Ishikawa (cell line): ENCODE data around the gene LECT2.

Experiments used
- CEBPB ChIP-seq: IDR thresholded peaks from 2 replicates; pipeline ENCODE4 v1.6.1; 2012
- CREB1 ChIP-seq: IDR thresholded peaks from 2 replicates; pipeline ENCODE4 v1.6.1; 2012; ENCODE audit warnings: low read depth
- EGR1 ChIP-seq: IDR thresholded peaks from 2 replicates; pipeline ENCODE4 v1.6.1; 2012
- EP300 ChIP-seq: IDR thresholded peaks from 2 replicates; pipeline ENCODE4 v1.6.1; 2012; ENCODE audit warnings: borderline replicate concordance
- FOXM1 ChIP-seq: IDR thresholded peaks from 2 replicates; pipeline ENCODE4 v1.6.1; 2012; ENCODE audit warnings: low read depth, borderline replicate concordance
- NFIC ChIP-seq: IDR thresholded peaks from 2 replicates; pipeline ENCODE4 v1.6.1; 2012
- RAD21 ChIP-seq: IDR thresholded peaks from 2 replicates; pipeline ENCODE4 v1.6.1; 2012; ENCODE audit warnings: low read depth
- TAF1 ChIP-seq: IDR thresholded peaks from 2 replicates; pipeline ENCODE4 v1.6.1; 2012; ENCODE audit warnings: low read depth, mild to moderate bottlenecking
- TCF12 ChIP-seq: IDR thresholded peaks from 2 replicates; pipeline ENCODE4 v1.6.1; 2012; ENCODE audit warnings: low read depth
- TEAD4 ChIP-seq: IDR thresholded peaks from 2 replicates; pipeline ENCODE4 v1.6.1; 2012
- YY1 ChIP-seq: IDR thresholded peaks from 2 replicates; pipeline ENCODE4 v1.6.1; 2012; ENCODE audit warnings: low read depth
- ZBTB7A ChIP-seq: IDR thresholded peaks from 2 replicates; pipeline ENCODE4 v1.6.1; 2012; ENCODE audit warnings: low read depth
- TF ChIP-seq, protein P1 (sequence below): IDR thresholded peaks from 2 replicates; pipeline ENCODE4 v1.6.1; 2012; ENCODE audit warnings: low read depth, mild to moderate bottlenecking
- TF ChIP-seq, protein P2 (sequence below): IDR thresholded peaks from 2 replicates; pipeline ENCODE4 v1.6.1; 2012
- TF ChIP-seq, protein P3 (sequence below): IDR thresholded peaks from 2 replicates; pipeline ENCODE4 v1.6.1; 2012

Gene LECT2

DNA sequence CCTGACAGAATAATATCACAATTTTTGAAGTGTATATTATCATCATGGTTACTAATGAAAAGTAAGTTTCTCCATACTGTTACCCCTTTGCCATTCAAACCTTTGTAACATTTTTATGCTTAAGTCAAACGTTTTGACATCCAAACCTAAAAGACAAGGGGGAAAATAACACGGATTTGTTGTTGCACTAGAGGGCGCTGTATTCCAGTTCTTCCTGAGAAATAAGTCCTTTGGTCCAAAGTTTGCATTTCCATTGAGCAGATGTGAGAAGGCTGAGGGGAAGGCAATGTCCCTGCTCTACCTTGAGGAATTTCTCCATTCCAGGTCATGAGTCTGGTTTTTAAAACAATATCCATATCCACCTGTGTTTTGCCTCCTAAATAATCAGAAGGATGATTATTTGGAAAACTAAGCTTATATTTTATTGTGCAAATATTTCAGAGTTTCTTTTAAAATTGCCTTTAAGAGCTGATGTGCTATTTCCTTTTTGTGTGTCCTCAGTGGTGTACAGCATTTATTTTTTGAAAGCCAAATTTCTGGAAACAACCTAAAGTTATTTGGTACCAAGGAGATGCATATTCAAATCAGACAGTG lies 9.7 kb downstream of the LECT2 start:
- TF ChIP-seq, protein P1, sequence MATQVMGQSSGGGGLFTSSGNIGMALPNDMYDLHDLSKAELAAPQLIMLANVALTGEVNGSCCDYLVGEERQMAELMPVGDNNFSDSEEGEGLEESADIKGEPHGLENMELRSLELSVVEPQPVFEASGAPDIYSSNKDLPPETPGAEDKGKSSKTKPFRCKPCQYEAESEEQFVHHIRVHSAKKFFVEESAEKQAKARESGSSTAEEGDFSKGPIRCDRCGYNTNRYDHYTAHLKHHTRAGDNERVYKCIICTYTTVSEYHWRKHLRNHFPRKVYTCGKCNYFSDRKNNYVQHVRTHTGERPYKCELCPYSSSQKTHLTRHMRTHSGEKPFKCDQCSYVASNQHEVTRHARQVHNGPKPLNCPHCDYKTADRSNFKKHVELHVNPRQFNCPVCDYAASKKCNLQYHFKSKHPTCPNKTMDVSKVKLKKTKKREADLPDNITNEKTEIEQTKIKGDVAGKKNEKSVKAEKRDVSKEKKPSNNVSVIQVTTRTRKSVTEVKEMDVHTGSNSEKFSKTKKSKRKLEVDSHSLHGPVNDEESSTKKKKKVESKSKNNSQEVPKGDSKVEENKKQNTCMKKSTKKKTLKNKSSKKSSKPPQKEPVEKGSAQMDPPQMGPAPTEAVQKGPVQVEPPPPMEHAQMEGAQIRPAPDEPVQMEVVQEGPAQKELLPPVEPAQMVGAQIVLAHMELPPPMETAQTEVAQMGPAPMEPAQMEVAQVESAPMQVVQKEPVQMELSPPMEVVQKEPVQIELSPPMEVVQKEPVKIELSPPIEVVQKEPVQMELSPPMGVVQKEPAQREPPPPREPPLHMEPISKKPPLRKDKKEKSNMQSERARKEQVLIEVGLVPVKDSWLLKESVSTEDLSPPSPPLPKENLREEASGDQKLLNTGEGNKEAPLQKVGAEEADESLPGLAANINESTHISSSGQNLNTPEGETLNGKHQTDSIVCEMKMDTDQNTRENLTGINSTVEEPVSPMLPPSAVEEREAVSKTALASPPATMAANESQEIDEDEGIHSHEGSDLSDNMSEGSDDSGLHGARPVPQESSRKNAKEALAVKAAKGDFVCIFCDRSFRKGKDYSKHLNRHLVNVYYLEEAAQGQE, result no peak
- TF ChIP-seq TCF12 (no peak), TAF1 (no peak), YY1 (no peak), CEBPB (no peak), EGR1 (no peak), RAD21 (peak; percentile 88), TEAD4 (no peak)

DNA sequence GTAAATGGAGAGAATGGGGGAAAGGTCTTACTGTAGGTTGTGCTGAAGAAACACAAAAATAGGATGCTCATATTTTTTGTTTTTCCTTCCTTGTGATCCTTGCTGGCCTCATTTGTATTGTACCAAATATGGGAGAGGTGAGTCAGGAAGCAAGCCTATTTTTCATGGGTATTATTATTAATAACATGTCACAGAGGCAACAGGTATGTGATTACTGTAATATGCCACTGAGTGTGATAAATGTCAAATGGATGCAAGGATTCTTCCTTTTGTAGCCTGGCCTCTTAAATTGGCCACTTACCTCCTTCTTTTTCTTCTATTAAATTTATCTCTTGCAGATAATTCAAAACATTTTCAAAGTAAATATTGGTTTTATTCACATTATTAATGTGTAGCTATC lies 10.2 kb downstream of the LECT2 start:
- TF ChIP-seq TAF1, result no peak
- no peak for TF ChIP-seq EP300
- TF ChIP-seq CREB1, result no peak
- TF ChIP-seq FOXM1, result no peak
- TF ChIP-seq, protein P2, sequence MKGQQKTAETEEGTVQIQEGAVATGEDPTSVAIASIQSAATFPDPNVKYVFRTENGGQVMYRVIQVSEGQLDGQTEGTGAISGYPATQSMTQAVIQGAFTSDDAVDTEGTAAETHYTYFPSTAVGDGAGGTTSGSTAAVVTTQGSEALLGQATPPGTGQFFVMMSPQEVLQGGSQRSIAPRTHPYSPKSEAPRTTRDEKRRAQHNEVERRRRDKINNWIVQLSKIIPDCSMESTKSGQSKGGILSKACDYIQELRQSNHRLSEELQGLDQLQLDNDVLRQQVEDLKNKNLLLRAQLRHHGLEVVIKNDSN, result no peak
- no peak for TF ChIP-seq TEAD4
- no peak for TF ChIP-seq ZBTB7A
- TF ChIP-seq CEBPB, result no peak

DNA sequence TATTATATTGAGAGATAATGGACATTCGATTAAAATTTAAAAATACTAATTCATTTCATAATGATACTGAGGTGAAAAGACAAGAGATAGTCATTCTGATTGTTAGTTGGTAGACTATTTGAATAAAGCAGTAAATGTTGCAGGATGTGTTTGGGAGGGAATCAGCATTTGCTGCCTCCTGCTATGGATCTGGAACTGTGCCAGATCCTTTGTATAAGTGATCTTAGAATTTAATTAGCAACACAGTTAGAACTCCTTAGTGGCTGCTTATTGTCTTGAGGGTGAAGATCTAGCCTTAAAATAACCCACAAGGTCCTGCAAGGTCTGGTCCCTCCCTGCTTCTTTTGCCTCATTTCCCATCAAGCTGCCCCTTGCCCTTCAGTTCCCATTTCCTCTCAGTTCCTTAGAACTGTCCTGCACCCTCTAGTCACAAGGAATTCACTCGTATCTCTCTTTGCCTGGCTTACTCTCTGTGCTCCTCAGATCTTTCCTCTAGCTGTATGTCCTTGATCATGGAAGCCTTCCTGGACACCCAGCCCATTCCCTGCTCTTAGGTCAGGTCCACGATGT lies 12.5 kb downstream of the LECT2 start:
- TF ChIP-seq NFIC (peak; percentile 40), CREB1 (no peak)

DNA sequence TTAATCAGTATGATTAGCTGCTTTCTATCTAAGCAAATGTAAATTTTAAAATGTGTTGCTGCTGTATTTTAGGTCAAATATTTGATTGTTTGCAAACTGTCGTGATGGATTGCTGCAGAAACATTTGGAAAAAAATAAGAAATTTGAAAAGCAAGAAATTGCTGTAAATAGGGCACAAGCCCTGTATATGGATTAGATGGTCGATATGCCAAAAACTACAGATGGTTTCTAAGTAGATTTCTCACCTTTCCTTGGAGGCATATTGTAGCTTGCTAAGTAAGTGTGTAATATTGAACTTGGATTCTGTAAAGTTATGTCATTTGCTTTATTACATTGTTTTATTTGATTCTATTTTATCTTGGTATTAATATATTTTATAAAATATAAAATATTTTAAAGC lies 13.1 kb downstream of the LECT2 start:
- no peak for TF ChIP-seq TCF12
- no peak for TF ChIP-seq NFIC
- TF ChIP-seq EP300, result no peak
- TF ChIP-seq, protein P1, result no peak
- TF ChIP-seq, protein P3, sequence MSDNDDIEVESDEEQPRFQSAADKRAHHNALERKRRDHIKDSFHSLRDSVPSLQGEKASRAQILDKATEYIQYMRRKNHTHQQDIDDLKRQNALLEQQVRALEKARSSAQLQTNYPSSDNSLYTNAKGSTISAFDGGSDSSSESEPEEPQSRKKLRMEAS, result no peak
- TF ChIP-seq EGR1, result no peak
- TF ChIP-seq, protein P2, result no peak
- TF ChIP-seq CEBPB, result no peak
- no peak for TF ChIP-seq RAD21
- TF ChIP-seq TAF1, result no peak
- TF ChIP-seq YY1, result no peak
- TF ChIP-seq ZBTB7A, result no peak
- no peak for TF ChIP-seq FOXM1
- no peak for TF ChIP-seq TEAD4
- no peak for TF ChIP-seq CREB1

DNA sequence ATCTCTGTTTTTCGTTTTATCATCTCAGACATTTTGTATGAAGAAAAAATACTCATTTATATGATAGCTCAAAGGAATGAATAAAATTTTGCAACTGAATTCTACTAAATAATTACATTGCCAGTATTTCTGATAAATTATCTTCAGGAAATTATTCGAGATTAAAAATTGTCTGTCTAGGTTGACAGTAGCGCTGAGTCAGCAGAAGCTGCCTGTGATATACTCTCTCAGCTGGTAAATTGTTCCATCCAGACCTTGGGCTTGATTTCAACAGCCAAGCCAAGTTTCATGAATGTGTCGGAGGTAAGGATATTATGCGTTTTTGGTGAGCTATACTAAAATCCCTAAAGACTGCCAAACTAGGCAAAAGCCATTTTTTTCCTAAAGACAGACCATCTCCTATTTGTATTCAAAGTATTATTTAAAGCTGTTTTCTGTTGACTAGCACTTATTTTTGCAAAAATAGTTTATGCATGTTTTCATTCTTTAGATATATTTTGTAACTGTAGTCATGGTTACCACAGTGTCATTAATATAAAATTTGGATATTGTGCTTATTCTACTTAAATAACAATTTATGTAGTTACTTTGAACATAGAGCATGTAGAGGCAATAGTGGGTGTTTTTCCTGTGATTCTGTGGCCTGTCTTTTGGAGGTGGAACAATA lies 17.4 kb downstream of the LECT2 start:
- TF ChIP-seq ZBTB7A (no peak), YY1 (no peak), FOXM1 (no peak), TAF1 (no peak), RAD21 (no peak), NFIC (no peak), CEBPB (no peak), TCF12 (no peak), CREB1 (no peak)
- TF ChIP-seq, protein P2, result no peak
